Urothelium cell line (cell line): Measurements from ENCODE around the gene TOM1.

Experiments
- DNase-seq: peaks from one replicate; pipeline ENCODE4 v3.0.0; 2011; ENCODE audit warnings: low spot score, mixed read lengths
- FAIRE-seq: peaks from 2 replicates; lab custom pipeline; 2011; peaks lifted over from hg19 to GRCh38; lab: Jason Lieb, UNC

TOM1 gene

GRCh38 chr22:35299673-35300499 is at the start of gene TOM1:
TOM1 (plus strand) TSS chr22:35299894; CDS start chr22:35299929, 35 bp downstream.
- DNase-seq (peak; percentile 100), FAIRE-seq (peak; percentile 100)

DNA sequence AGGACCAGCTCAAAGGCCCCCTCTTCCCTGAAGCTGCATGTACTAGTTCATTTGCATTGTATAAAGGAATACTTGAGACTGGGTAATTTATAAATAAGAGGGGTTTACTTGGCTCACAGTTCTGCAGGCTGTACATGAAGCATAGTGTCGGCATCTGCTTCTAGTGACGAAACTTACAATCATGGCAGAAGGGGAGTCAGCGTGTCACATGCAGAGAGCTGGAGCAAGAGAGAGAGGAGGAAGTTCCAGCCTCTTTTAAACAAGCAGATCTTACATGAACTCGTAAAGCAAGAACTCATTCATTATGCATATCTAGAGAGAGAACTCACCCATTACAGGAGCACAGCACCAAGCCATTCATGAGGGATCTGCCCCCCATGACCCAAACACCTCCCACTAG is 49.5 kb upstream of the TOM1 start:
- FAIRE-seq (no peak), DNase-seq (no peak)

GRCh38 chr22:35253946-35254345 is 45.7 kb upstream of the TOM1 start:
- DNase-seq (no peak), FAIRE-seq (no peak)

DNA sequence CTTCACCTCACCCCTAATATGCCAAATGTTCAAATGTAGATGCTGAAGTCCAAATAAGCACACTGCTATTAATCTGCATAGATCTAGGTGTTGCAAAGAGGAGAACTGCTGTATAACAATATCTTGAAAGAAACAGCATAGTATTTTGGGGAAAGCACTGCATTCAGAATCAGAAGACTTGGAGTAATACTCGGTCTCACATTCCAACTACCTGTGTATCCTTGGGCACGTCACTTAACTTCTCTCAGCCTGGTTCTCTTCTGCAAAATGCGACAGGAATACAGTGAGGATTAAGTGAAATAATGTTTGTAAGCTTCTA is 42.7 kb upstream of the TOM1 start:
- FAIRE-seq: peak; percentile 35

GRCh38 chr22:35257321-35258190 is 42.1 kb upstream of the TOM1 start, which contains the start of gene HMGXB4:
HMGXB4 (plus strand) TSS chr22:35257493; CDS start chr22:35262391, 4,898 bp downstream.
- DNase-seq: peak; percentile 100
- FAIRE-seq: peak; percentile 96

More for the DNA sequence above, 42.7 kb upstream of the TOM1 start:
- no peak for DNase-seq

GRCh38 chr22:35258191-35258988 is 41.3 kb upstream of the TOM1 start:
- DNase-seq (peak; percentile 52), FAIRE-seq (peak; percentile 74)

GRCh38 chr22:35264986-35265385 is 34.7 kb upstream of the TOM1 start:
- no peak for FAIRE-seq

DNA sequence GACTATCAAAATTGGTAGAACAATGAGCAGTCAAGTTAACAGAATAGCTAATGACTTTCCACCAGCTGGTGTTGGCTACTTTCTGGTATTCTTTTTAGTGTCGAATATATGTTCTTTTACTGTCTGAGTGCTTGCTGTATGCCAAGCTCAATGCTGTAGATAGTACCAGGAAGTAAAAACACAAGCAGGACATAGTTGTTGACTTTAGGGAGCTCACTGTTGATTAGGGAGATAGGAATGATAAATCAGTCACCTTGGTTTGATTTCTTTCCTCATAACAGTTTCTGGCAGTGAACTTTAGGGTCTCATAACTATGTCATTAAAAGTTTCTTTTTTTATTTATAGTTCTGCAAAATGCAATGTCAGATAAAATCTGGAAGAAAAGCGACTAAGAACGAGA is 33.4 kb upstream of the TOM1 start:
- DNase-seq: no peak
- peak; percentile 91 for FAIRE-seq

More at GRCh38 chr22:35264986-35265385, 34.7 kb upstream of the TOM1 start:
- no peak for DNase-seq

- FAIRE-seq (peak; percentile 46), DNase-seq (no peak)
Measured at GRCh38 chr22:35269630-35270029, 30.1 kb upstream of the TOM1 start.

DNA sequence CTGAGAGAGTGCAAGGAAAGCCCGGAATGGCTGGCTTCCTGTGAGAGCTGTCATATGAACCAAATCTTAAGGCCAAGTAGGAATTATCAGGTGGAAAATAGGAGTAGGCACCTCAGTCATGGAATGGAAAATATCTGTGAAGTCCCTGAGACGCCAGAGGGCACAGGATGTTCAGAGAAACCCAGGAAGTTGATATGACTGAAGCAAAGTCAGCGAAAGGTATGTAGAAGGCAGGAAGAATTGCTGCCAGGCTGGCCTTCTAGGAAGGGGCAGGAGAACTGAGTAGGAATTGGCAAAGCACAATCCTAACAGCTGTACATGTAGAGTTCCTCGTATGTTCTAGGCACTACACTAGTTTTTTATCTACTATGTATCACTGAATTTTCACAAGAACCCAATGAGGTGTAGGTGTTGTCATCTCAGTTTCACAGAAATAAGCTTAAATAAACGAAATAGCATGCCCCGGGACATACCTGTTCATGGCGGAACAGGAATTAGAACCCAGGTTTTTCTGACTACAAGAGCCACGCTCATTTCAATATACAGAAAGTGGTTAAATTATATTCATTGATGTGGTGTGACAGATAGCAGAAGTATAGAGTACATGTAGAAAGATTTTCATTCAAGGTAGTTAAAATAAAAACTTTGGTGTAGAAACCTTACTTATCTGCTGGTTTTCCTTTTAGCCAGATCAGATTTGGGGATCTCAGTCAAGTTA is 25.4 kb upstream of the TOM1 start:
- FAIRE-seq (peak; percentile 5), DNase-seq (no peak)

GRCh38 chr22:35275580-35275979 is 24.1 kb upstream of the TOM1 start:
- DNase-seq: no peak

DNA sequence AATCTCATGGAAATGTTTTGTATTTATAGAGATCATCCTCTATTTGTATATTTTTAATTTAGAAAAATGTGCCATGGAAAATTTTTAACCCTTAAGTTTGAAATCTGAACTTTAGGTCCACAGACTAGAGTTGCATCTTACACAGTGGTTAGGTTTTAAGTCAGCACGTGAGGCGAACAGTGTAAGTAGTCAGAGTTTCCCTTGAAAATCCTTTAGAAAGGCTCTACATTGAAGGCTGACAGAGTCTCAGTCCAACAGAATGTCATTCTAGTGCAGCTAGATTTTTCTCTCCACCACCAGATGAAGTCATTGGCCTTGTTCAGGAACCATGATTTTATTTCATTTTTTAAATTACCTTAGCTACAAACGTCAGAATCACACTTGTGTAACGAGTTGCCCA is 23.7 kb upstream of the TOM1 start:
- FAIRE-seq: peak; percentile 44
- DNase-seq: no peak

More at GRCh38 chr22:35275580-35275979, 24.1 kb upstream of the TOM1 start:
- FAIRE-seq: peak; percentile 13

DNA sequence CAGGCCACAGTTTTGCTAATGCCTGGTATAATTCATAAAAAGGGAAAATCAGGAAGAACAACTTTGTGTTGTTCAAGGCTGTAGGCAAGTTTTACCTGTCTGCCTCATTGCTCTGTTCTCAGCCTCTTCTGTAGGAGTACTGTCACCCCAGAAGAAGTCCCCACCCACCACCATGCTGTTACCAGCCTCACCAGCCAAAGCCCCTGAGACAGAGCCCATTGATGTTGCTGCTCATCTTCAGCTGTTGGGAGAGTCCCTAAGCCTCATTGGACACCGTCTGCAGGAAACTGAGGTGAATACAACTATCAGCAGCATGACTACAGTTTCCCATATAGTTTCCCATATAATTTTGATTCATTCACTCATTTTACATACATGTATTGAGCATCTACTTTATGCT is 11.6 kb upstream of the TOM1 start:
- DNase-seq: no peak
- FAIRE-seq: peak; percentile 90

GRCh38 chr22:35292786-35293185 is 6.9 kb upstream of the TOM1 start:
- FAIRE-seq (no peak), DNase-seq (no peak)

GRCh38 chr22:35296051-35296450 is 3.6 kb upstream of the TOM1 start:
- peak; percentile 80 for FAIRE-seq
- DNase-seq: no peak

DNA sequence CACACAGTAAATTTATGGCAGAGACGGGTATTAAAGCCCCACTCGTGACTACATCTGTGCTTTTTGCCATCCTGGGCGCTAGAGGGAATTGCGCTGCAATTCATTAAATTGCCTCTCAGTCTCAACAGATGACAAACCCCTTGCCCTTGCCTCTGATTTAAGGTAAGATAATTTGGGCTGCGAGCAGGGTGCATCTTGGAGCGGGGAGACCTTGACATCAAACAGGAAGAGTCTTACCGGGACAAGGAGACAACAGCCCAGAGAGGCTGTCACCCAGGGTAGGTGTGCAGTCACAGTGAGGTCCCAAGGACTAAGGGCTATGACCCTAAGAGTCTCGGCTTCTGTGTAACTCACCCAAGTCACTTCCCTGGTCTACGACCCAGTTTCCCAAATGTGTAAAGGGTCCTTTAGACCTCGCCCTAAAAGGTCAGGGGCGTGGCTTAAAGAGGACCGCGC is 449 bp upstream of the TOM1 start:
- FAIRE-seq (no peak), DNase-seq (peak; percentile 60)

DNA sequence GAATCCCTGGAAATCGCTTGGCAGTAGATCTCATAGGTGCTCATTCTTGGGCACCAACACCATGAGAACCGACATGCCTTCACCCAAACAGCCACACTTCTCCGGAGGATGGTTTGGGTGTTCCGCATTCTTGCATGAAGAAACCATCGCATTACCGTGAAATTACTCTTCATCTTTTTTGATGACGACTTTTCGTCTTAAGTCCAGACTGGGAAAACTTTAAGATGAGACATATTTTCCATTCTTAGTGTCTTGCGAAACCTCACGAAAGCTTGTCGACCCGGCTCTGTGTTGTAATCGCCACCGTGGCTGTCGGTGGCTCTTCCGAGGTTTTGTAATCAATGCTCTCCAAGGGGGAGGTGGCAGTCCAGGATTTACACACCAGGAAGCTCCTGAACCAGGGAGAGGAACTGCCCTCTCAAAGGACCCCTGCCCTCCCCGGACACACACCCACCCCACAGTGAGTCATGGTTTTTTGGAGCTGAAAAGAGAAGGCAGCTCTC is 1.7 kb downstream of the TOM1 start:
- peak; percentile 91 for FAIRE-seq
- DNase-seq: peak; percentile 79

GRCh38 chr22:35303029-35303624 is 3.4 kb downstream of the TOM1 start:
- DNase-seq: no peak
- peak; percentile 30 for FAIRE-seq

GRCh38 chr22:35305525-35306070 is 5.9 kb downstream of the TOM1 start:
- no peak for FAIRE-seq

More at GRCh38 chr22:35305525-35306070, 5.9 kb downstream of the TOM1 start:
- DNase-seq: no peak
